Astrocyte of the cerebellum (primary cell): ENCODE data around the gene NBEAL1.
"Not testable (repeated sequence)": the region's sequence is repeated elsewhere in the genome, so short reads cannot be mapped to it uniquely, and the experiment has no call there.

Experiments
- DNase-seq: peaks from one replicate; pipeline ENCODE4 v3.0.0-alpha.2; 2011; ENCODE audit warnings: low read depth
- H3K4me3 ChIP-seq: 2 replicates; pipeline ENCODE4 v1.5.1; 2011; ENCODE audit warnings: mild to moderate bottlenecking, low read depth, low read length, moderate library complexity
- CTCF ChIP-seq: IDR thresholded peaks from 2 replicates; pipeline ENCODE4 v1.5.1; 2012; ENCODE audit warnings: low read length, low read depth, moderate library complexity, mild to moderate bottlenecking; ENCODE audit errors: missing control alignments
- in situ Hi-C: cut with HindIII; loops from 2 replicates; pipeline ENCODE4 v1.10.0; 2017; ENCODE audit warnings: low sequenced_read_pairs

NBEAL1 gene

GRCh38 chr2:202990501-202990900 is 24.2 kb upstream of the NBEAL1 start:
- TF ChIP-seq CTCF: no peak
- DNase-seq: no peak
- H3K4me3 ChIP-seq: no peak overlapping the region
- in situ Hi-C loops: no loop called here

GRCh38 chr2:202997113-202997512 is 17.6 kb upstream of the NBEAL1 start:
- not testable (repeated sequence) for DNase-seq, H3K4me3 ChIP-seq

GRCh38 chr2:203002054-203002821 is 12.4 kb upstream of the NBEAL1 start:
- TF ChIP-seq CTCF: no peak
- no peak overlapping the region for H3K4me3 ChIP-seq
- in situ Hi-C loops: no loop called here
- no peak for DNase-seq

More at GRCh38 chr2:202997113-202997512, 17.6 kb upstream of the NBEAL1 start:
- in situ Hi-C loops: not testable (repeated sequence)

- DNase-seq: no peak
- no peak overlapping the region for H3K4me3 ChIP-seq
- in situ Hi-C loops: no loop called here
- TF ChIP-seq CTCF: no peak
Measured at GRCh38 chr2:203003716-203004115, 11.0 kb upstream of the NBEAL1 start.

- peak overlapping the region; percentile 93 for H3K4me3 ChIP-seq
- DNase-seq: no peak
- TF ChIP-seq CTCF: no peak
- in situ Hi-C loops: loop anchor here (5.0 kb wide), 1 partner anchor 56 kb away; no protein-coding TSS in a partner anchor
Measured at GRCh38 chr2:203016716-203017115, 2.0 kb downstream of the NBEAL1 start.

- no peak for DNase-seq
- peak overlapping the region; percentile 34 for H3K4me3 ChIP-seq
- no peak for TF ChIP-seq CTCF
- in situ Hi-C loops: loop anchor here (5.0 kb wide), 1 partner anchor 54 kb away; no protein-coding TSS in a partner anchor
Measured at GRCh38 chr2:203018181-203018580, 3.5 kb downstream of the NBEAL1 start.

GRCh38 chr2:203019142-203019541 is 4.5 kb downstream of the NBEAL1 start:
- H3K4me3 ChIP-seq: peak overlapping the region; percentile 6

More at GRCh38 chr2:203019142-203019541, 4.5 kb downstream of the NBEAL1 start:
- no peak for TF ChIP-seq CTCF
- in situ Hi-C loops: loop anchor here (5.0 kb wide), 1 partner anchor 53 kb away; no protein-coding TSS in a partner anchor
- no peak for DNase-seq
